Measurements from ENCODE around the gene ITPK1. TPM values are rescaled to one million over a fixed set of nuclear protein-coding genes. Genes with fewer than 3 reads are reported as not detected.
"Not testable (repeated sequence)": the region's sequence is repeated elsewhere in the genome, so short reads cannot be mapped to it uniquely, and the experiment has no call there.

The ITPK1 gene
- total RNA-seq, 2 donors from 2014 or later, result 53.4 to 61.8 TPM

GRCh38 chr14:93142854-93143652, 27.3 kb upstream of the ITPK1 start:
- DNase-seq, result no peak
- H3K27ac Mint-ChIP-seq, result no peak overlapping the region
- no peak overlapping the region for H3K4me3 Mint-ChIP-seq
- H3K4me1 Mint-ChIP-seq (ENCODE audit: low read depth), result peaks cover 14% of the 10 kb centered on the region
- no peaks in the 10 kb centered on the region for H3K27me3 Mint-ChIP-seq (ENCODE audit: low read depth)
- ATAC-seq (replicated peaks in 1 of 2), result no peak
- no peaks in the 10 kb centered on the region for H3K36me3 Mint-ChIP-seq (ENCODE audit: insufficient read depth in 2 of 2)
- H3K9me3 Mint-ChIP-seq, result no peaks in the 10 kb centered on the region

- H3K27me3 Mint-ChIP-seq (ENCODE audit: low read depth), result no peaks in the 10 kb centered on the region
- no peaks in the 10 kb centered on the region for H3K9me3 Mint-ChIP-seq
- DNase-seq (no peak), ATAC-seq (replicated peaks in 1 of 2) (no peak)
- no peak overlapping the region for H3K4me3 Mint-ChIP-seq
- peaks cover 5% of the 10 kb centered on the region for H3K4me1 Mint-ChIP-seq (ENCODE audit: low read depth)
- no peak overlapping the region for H3K27ac Mint-ChIP-seq
- no peaks in the 10 kb centered on the region for H3K36me3 Mint-ChIP-seq (ENCODE audit: insufficient read depth in 2 of 2)
Measured at GRCh38 chr14:93137864-93138263, 22.1 kb upstream of the ITPK1 start.

- not testable (repeated sequence) for H3K4me1 Mint-ChIP-seq (ENCODE audit: low read depth); H3K27ac Mint-ChIP-seq; H3K9me3 Mint-ChIP-seq; DNase-seq; ATAC-seq (replicated peaks in 1 of 2); H3K27me3 Mint-ChIP-seq (ENCODE audit: low read depth); H3K4me3 Mint-ChIP-seq; H3K36me3 Mint-ChIP-seq (ENCODE audit: insufficient read depth in 2 of 2)
Measured at GRCh38 chr14:93136508-93136907, 20.8 kb upstream of the ITPK1 start.

GRCh38 chr14:93136009-93136408, 20.3 kb upstream of the ITPK1 start:
- H3K27me3 Mint-ChIP-seq (ENCODE audit: low read depth), result no peaks in the 10 kb centered on the region

GRCh38 chr14:93135399-93135798, 19.7 kb upstream of the ITPK1 start:
- Mint-ChIP-seq H3K27ac (no peak overlapping the region), H3K4me3 (no peak overlapping the region), H3K9me3 (no peaks in the 10 kb centered on the region), H3K27me3 (ENCODE audit: low read depth) (no peaks in the 10 kb centered on the region), H3K4me1 (ENCODE audit: low read depth) (peaks cover 5% of the 10 kb centered on the region), H3K36me3 (ENCODE audit: insufficient read depth in 2 of 2) (no peaks in the 10 kb centered on the region)
- DNase-seq (no peak), ATAC-seq (replicated peaks in 1 of 2) (no peak)

More at GRCh38 chr14:93136009-93136408, 20.3 kb upstream of the ITPK1 start:
- no peak overlapping the region for H3K4me3 Mint-ChIP-seq
- ATAC-seq (replicated peaks in 1 of 2), result no peak
- no peak for DNase-seq
- H3K36me3 Mint-ChIP-seq (ENCODE audit: insufficient read depth in 2 of 2), result no peaks in the 10 kb centered on the region
- H3K27ac Mint-ChIP-seq, result no peak overlapping the region
- H3K4me1 Mint-ChIP-seq (ENCODE audit: low read depth), result peaks cover 5% of the 10 kb centered on the region
- H3K9me3 Mint-ChIP-seq, result no peaks in the 10 kb centered on the region

GRCh38 chr14:93133464-93133863, 17.7 kb upstream of the ITPK1 start:
- H3K4me3 Mint-ChIP-seq, result no peak overlapping the region
- no peaks in the 10 kb centered on the region for H3K9me3 Mint-ChIP-seq
- H3K36me3 Mint-ChIP-seq (ENCODE audit: insufficient read depth in 2 of 2), result no peaks in the 10 kb centered on the region
- H3K27ac Mint-ChIP-seq, result no peak overlapping the region
- no peaks in the 10 kb centered on the region for H3K4me1 Mint-ChIP-seq (ENCODE audit: low read depth)
- no peaks in the 10 kb centered on the region for H3K27me3 Mint-ChIP-seq (ENCODE audit: low read depth)
- DNase-seq (no peak), ATAC-seq (replicated peaks in 1 of 2) (no peak)

GRCh38 chr14:93132472-93133065, 16.8 kb upstream of the ITPK1 start:
- Mint-ChIP-seq H3K4me3 (no peak overlapping the region), H3K36me3 (ENCODE audit: insufficient read depth in 2 of 2) (no peaks in the 10 kb centered on the region), H3K4me1 (ENCODE audit: low read depth) (no peaks in the 10 kb centered on the region), H3K9me3 (no peaks in the 10 kb centered on the region), H3K27me3 (ENCODE audit: low read depth) (no peaks in the 10 kb centered on the region), H3K27ac (no peak overlapping the region)
- peak in 1 of 2 donors; percentile 14 for DNase-seq
- peak in 1 of 2 donors; percentile 49 for ATAC-seq (replicated peaks in 1 of 2)

GRCh38 chr14:93131257-93131820, 15.6 kb upstream of the ITPK1 start:
- not testable (repeated sequence) for H3K36me3 Mint-ChIP-seq (ENCODE audit: insufficient read depth in 2 of 2); ATAC-seq (replicated peaks in 1 of 2); H3K4me3 Mint-ChIP-seq; DNase-seq; H3K27ac Mint-ChIP-seq; H3K9me3 Mint-ChIP-seq; H3K27me3 Mint-ChIP-seq (ENCODE audit: low read depth); H3K4me1 Mint-ChIP-seq (ENCODE audit: low read depth)

GRCh38 chr14:93128725-93129459, 13.2 kb upstream of the ITPK1 start:
- Mint-ChIP-seq H3K4me3 (no peak overlapping the region), H3K9me3 (no peaks in the 10 kb centered on the region), H3K27me3 (ENCODE audit: low read depth) (no peaks in the 10 kb centered on the region), H3K4me1 (ENCODE audit: low read depth) (no peaks in the 10 kb centered on the region), H3K36me3 (ENCODE audit: insufficient read depth in 2 of 2) (no peaks in the 10 kb centered on the region), H3K27ac (no peak overlapping the region)
- no peak for DNase-seq
- no peak for ATAC-seq (replicated peaks in 1 of 2)

GRCh38 chr14:93126111-93126510, 10.4 kb upstream of the ITPK1 start:
- H3K4me1 Mint-ChIP-seq (ENCODE audit: low read depth), result no peaks in the 10 kb centered on the region
- ATAC-seq (replicated peaks in 1 of 2) (no peak), DNase-seq (no peak)
- H3K27me3 Mint-ChIP-seq (ENCODE audit: low read depth), result no peaks in the 10 kb centered on the region
- no peaks in the 10 kb centered on the region for H3K36me3 Mint-ChIP-seq (ENCODE audit: insufficient read depth in 2 of 2)
- H3K4me3 Mint-ChIP-seq, result no peak overlapping the region
- no peaks in the 10 kb centered on the region for H3K9me3 Mint-ChIP-seq
- no peak overlapping the region for H3K27ac Mint-ChIP-seq

- no peaks in the 10 kb centered on the region for H3K27me3 Mint-ChIP-seq (ENCODE audit: low read depth)
- no peak overlapping the region for H3K27ac Mint-ChIP-seq
- no peaks in the 10 kb centered on the region for H3K9me3 Mint-ChIP-seq
- H3K36me3 Mint-ChIP-seq (ENCODE audit: insufficient read depth in 2 of 2), result no peaks in the 10 kb centered on the region
- ATAC-seq (replicated peaks in 1 of 2) (no peak), DNase-seq (no peak)
- H3K4me3 Mint-ChIP-seq, result no peak overlapping the region
- no peaks in the 10 kb centered on the region for H3K4me1 Mint-ChIP-seq (ENCODE audit: low read depth)
Measured at GRCh38 chr14:93122826-93123225, 7.1 kb upstream of the ITPK1 start.

- Mint-ChIP-seq H3K4me3 (no peak overlapping the region), H3K36me3 (ENCODE audit: insufficient read depth in 2 of 2) (no peaks in the 10 kb centered on the region), H3K9me3 (no peaks in the 10 kb centered on the region), H3K27me3 (ENCODE audit: low read depth) (no peaks in the 10 kb centered on the region), H3K4me1 (ENCODE audit: low read depth) (peaks cover 6% of the 10 kb centered on the region), H3K27ac (no peak overlapping the region)
- DNase-seq (no peak), ATAC-seq (replicated peaks in 1 of 2) (no peak)
Measured at GRCh38 chr14:93121030-93121834, 5.5 kb upstream of the ITPK1 start.

All from activated T-cell treated with anti-CD3 and anti-CD28 coated beads, Interleukin-2, amount 50 U/mL, for 72 hours (primary cell).